Transverse colon (tissue), 4 donors: Measurements from ENCODE around the gene SCAI. TPM values are rescaled to one million over a fixed set of nuclear protein-coding genes. Genes with fewer than 3 reads are reported as not detected.

Experiments used
- DNase-seq: peaks from one replicate; pipeline ENCODE4 v3.0.0-alpha.2; 2019
- H3K27ac ChIP-seq, 4 donors: fragments of 200-600 bp; sonication (generic); 2 replicates each; pipeline ENCODE4 v1.5.1; 2016 to 2018; ENCODE audit warnings: inconsistent platforms in 4 of 4
- H3K27me3 ChIP-seq: fragments of 200-600 bp; sonication (generic); 2 replicates; pipeline ENCODE4 v1.5.1; 2017; ENCODE audit warnings: inconsistent platforms
- H3K36me3 ChIP-seq, 4 donors: fragments of 200-600 bp; sonication (generic); 2 replicates each; pipeline ENCODE4 v1.5.1; 2017 to 2019; ENCODE audit warnings: inconsistent platforms in 4 of 4
- H3K4me1 ChIP-seq, 4 donors: fragments of 200-600 bp; sonication (generic); 2 replicates each; pipeline ENCODE4 v1.5.1; 2017 to 2020; ENCODE audit warnings: inconsistent platforms in 4 of 4
- H3K4me3 ChIP-seq, 4 donors: fragments of 200-600 bp; sonication (generic); 1 replicate in 1 of 4; 2 replicates in 3 of 4; pipeline versions ENCODE4 v1.5.1 to v1.6.1; 2017 to 2019; ENCODE audit warnings: inconsistent platforms in 4 of 4
- H3K9me3 ChIP-seq, 2 donors: fragments of 200-600 bp; sonication (generic); 2 replicates each; pipeline ENCODE4 v1.5.1; 2017 to 2019; ENCODE audit warnings: inconsistent platforms in 2 of 2
- CTCF ChIP-seq, 5 experiments: fragments of 200-600 bp in 3 of 5; fragments of 450-650 bp in 2 of 5; sonication (generic) in 3 of 5; IDR thresholded peaks; 1 replicate in 2 of 5; 2 replicates in 3 of 5; pipeline ENCODE4 v1.5.1; 2016 to 2017; ENCODE audit warnings: antibody characterized with exemption in 5 of 5, inconsistent platforms in 3 of 5, mild to moderate bottlenecking in 2 of 5, moderate library complexity in 1 of 5
- EP300 ChIP-seq: sonication (generic); formaldehyde crosslinking; IDR thresholded peaks from one replicate; pipeline ENCODE4 v1.6.1; 2017; ENCODE audit warnings: antibody characterized with exemption, low read depth
- POLR2A ChIP-seq: fragments of 450-650 bp; IDR thresholded peaks from one replicate; pipeline ENCODE4 v1.6.1; 2016; ENCODE audit warnings: antibody characterized with exemption, mild to moderate bottlenecking, moderate library complexity
- POLR2AphosphoS5 ChIP-seq, 3 donors: sonication (generic); formaldehyde crosslinking; IDR thresholded peaks; one replicate each; pipeline ENCODE4 v1.6.1; 2016; ENCODE audit warnings: antibody characterized with exemption in 3 of 3
- WGBS, 2 donors: methylation state at CpG; one replicate each; pipeline ENCODE4 v1.1.5; 2018; ENCODE audit warnings: low coverage in 1 of 2; 5-methylcytosine and 5-hydroxymethylcytosine counted together
- in situ Hi-C, 4 donors: fragments of 200-750 bp; cut with MboI; loops; one replicate each; pipeline versions ENCODE4 v1.15.0 to v1.15.1; 2017; ENCODE audit warnings: low sequenced_read_pairs in 3 of 4, low pct_ligation_motif_present in 1 of 4, low pct_unique_long_range_greater_than_20kb in 1 of 4
- intact Hi-C: fragments of 100-400 bp; cut with DNase I; formaldehyde crosslinking; loops from one replicate; pipeline ENCODE4 v1.15.1; 2023; ENCODE audit warnings: low total_unique reads
- total RNA-seq, 4 donors: library from RNA; depleted of rRNA; stranded (reverse); fragments of >200 nt; gene quantifications; one replicate each; pipeline ENCODE4 v1.1.0, GENCODE V29; 2016

SCAI gene
- total RNA-seq, 4 donors from 2014 or later, result 10.4 to 38.6 (median 13.2) TPM

- no peak for DNase-seq
- Histone ChIP-seq H3K4me1 (peaks cover 0 to 3% (median 0%) of the 10 kb centered on the region in 4 donors), H3K27me3 (no peaks in the 10 kb centered on the region), H3K27ac (no peak overlapping the region), H3K9me3 (no peaks in the 10 kb centered on the region), H3K4me3 (no peak overlapping the region), H3K36me3 (no peaks in the 10 kb centered on the region)
- in situ Hi-C loops, result no loop called here
- intact Hi-C loops, result no loop called here
- TF ChIP-seq POLR2A (no peak), POLR2AphosphoS5 (IDR thresholded peaks at IDR 0.05) (no peak), CTCF (IDR thresholded peaks at IDR 0.05) (no peak), EP300 (no peak)
Observed at GRCh38 chr9:125106285-125106893, 36.9 kb downstream of the SCAI start.

- WGBS, 2 donors, result 67 to 78% methylated on average over 3 of the region's 3 CpGs
- in situ Hi-C loops, result no loop called here
- H3K9me3 ChIP-seq, result no peaks in the 10 kb centered on the region
- H3K36me3 ChIP-seq, result no peaks in the 10 kb centered on the region
- H3K4me3 ChIP-seq, result no peak overlapping the region
- peaks cover 0 to 3% (median 0%) of the 10 kb centered on the region in 4 donors for H3K4me1 ChIP-seq
- no peak for TF ChIP-seq POLR2AphosphoS5 (IDR thresholded peaks at IDR 0.05)
- no peak for TF ChIP-seq POLR2A
- H3K27ac ChIP-seq, result no peak overlapping the region
- no peak for DNase-seq
- no peaks in the 10 kb centered on the region for H3K27me3 ChIP-seq
- intact Hi-C loops, result no loop called here
Observed at GRCh38 chr9:125103770-125104460, 39.4 kb downstream of the SCAI start.

GRCh38 chr9:125103021-125103420, 40.3 kb downstream of the SCAI start:
- Histone ChIP-seq H3K4me1 (peaks cover 0 to 3% (median 0%) of the 10 kb centered on the region in 4 donors), H3K36me3 (no peaks in the 10 kb centered on the region), H3K27me3 (no peaks in the 10 kb centered on the region), H3K27ac (no peak overlapping the region), H3K4me3 (no peak overlapping the region), H3K9me3 (no peaks in the 10 kb centered on the region)
- TF ChIP-seq CTCF (IDR thresholded peaks at IDR 0.05), result no peak
- intact Hi-C loops (no loop called here), in situ Hi-C loops (no loop called here)
- DNase-seq, result no peak
- 100% methylated on average over 1 of the region's 1 CpG for WGBS, 2 donors

GRCh38 chr9:125100822-125101221, 42.5 kb downstream of the SCAI start:
- Histone ChIP-seq H3K9me3 (no peaks in the 10 kb centered on the region), H3K4me1 (no peaks in the 10 kb centered on the region), H3K4me3 (no peak overlapping the region), H3K36me3 (no peaks in the 10 kb centered on the region), H3K27ac (no peak overlapping the region), H3K27me3 (no peaks in the 10 kb centered on the region)
- no peak for DNase-seq
- intact Hi-C loops (no loop called here), in situ Hi-C loops (no loop called here)
- TF ChIP-seq CTCF (IDR thresholded peaks at IDR 0.05) (no peak), POLR2A (no peak), EP300 (no peak)
- WGBS, 2 donors, result 88 to 96% methylated on average over 3 to 4 of the region's 4 CpGs

GRCh38 chr9:125099816-125100215, 43.5 kb downstream of the SCAI start:
- H3K27ac ChIP-seq, result no peak overlapping the region
- H3K36me3 ChIP-seq, result no peaks in the 10 kb centered on the region
- 76 to 87% methylated on average over 3 of the region's 3 CpGs for WGBS, 2 donors
- no peak overlapping the region for H3K4me3 ChIP-seq
- no peaks in the 10 kb centered on the region for H3K9me3 ChIP-seq
- no peaks in the 10 kb centered on the region for H3K27me3 ChIP-seq
- intact Hi-C loops (no loop called here), in situ Hi-C loops (no loop called here)
- TF ChIP-seq CTCF (IDR thresholded peaks at IDR 0.05) (no peak), POLR2A (no peak)
- DNase-seq, result no peak
- H3K4me1 ChIP-seq, result no peaks in the 10 kb centered on the region
